Measurements from ENCODE around the gene TMEM86B.

TMEM86B gene

DNA sequence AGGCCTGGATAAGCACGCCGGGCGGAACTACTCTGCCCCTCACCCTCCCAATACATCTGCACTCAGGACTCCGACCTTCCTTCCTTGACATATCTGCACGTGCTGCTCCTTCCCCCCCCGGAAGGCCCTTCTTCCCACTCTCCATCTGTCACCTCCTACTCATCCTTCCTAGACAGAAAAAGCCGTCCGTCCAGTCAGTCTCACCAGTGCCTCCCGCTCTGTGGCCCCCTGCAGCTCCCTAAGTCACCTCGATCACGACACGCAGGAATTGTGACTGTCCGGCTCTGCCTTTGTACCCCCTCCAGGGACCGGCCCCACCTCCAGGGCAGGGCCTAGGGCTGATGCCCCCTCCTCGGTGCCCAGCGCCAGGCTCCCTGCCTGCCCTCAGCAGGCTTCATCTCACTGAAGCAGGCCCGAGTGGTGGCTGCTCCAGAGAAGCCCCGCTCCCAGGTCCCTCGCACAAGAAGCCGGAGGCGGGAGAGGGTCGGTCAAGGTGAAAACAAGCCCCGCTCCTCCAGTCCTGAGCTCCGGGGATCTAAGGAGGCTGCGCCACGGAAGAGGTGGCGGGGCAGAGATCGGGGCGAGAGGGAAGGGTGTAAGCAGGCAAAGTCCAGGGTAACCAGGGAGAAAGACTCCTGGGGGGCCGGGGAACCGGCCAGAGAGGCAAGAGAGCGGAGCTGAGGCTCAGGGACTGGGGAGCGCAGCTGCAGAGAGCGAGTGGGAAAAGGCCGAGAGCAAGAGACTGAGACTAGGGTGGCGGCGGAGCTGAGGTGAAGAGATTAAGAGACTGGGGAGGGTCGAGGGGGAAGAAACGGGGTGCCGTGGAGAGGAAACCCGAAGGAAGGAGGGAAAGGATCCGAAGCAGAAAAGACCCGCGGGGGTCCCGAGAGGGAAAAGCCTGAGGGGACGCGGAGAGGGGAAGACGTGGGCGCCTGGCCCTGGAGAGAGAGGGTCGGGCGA, 29.2 kb upstream of the TMEM86B start:
- DNase-seq, result peak in 3 of 56 donors; percentile 29 to 38 (median 34)

DNA sequence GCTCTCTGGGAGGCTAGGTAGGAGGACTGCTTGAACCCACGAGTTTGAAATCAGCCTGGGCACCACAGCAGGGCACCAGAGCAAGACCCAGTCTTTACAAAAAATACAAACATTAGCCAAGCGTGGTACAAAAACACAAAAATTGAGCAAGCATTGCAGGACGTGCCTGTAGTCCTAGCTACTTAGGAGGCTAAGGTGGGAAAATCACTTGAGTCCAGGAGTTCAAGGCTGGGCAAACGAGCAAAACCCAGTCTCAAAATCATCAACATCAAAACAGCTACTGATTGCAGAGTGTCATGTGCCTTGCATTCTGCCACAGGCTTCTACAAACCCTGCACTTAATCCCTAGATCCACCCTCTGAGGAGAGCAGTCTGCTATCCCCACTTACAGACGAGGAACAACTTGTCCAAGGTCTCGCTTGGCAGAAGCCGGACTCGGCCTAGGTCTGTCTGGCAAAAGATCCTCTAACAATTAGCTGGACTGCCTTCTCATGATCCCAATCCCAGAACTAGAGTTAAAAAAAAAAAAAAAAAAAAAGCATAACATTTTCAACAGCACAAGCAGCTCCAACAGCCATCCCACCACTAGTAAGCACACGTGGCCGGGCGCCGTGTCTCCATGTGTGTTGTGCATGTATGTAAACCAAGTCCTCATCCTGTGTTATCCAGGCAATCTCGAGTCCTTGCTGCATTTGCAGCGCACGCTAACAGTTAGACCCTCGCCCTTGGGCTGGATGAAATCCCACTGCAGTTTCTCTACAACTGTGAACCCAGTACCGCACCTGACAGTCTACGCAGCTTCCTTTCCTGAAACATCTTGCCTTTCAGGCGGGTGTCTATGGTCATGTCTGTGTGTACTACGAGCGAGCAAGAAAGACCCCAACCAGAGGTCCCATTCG, 28.2 kb upstream of the TMEM86B start:
- DNase-seq, result no peak

DNA sequence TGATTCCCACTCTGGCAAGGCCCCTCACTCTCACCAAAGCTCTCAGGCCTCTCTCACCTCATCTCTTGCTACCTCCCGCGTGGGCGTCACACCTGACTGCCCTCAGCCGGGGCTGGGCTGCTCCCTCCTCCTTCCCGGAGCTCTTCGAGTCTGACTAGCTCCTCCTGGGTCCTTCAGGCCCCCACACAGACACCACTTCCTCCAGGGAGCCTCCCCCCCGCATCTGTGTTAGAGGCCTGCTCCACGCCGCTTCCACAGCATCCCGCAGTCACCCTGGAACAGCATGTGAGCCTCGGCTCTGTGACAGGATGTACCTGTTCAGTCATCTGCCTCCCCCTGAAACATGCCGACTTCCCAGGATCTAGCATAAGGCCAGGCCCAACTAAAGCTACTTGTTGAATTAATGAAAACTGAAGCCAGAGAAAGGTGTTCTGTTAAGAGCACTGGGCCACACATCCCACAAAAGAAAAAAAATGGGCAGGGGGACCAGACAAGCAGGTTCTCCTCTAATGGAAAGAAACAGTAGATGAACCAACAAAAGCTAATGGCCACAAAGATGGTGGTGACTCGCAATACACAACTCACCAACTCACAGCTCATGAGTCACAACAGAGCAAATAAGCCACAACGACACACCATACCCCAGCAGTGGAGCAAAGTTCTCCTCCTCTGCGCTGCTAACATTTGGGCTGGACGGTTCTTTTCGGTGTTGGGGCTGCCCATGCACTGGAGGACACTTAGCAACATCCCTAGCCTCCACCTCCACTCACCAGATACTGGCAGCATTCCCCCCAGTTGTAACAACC, 27.3 kb upstream of the TMEM86B start:
- DNase-seq, result peak in 1 of 56 donors; percentile 18

DNA sequence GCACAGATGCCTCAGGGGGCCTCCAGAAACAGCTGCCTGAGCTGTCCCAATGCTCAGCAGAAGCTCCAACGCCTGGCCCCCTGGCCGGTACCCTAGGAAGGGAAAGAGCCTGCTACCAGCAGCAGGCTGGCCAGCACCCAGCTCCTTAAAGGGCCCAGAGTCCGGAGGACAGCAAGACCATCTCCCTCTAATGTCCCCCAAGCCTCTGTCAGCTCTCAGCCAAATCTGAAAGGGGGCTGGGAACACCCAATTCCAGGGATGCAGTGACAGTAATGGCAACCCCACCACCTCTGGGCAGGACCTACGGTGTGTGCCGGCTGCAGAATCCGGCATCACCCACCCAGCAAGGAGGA, 26.0 kb upstream of the TMEM86B start:
- peak in 1 of 56 donors; percentile 12 for DNase-seq

DNA sequence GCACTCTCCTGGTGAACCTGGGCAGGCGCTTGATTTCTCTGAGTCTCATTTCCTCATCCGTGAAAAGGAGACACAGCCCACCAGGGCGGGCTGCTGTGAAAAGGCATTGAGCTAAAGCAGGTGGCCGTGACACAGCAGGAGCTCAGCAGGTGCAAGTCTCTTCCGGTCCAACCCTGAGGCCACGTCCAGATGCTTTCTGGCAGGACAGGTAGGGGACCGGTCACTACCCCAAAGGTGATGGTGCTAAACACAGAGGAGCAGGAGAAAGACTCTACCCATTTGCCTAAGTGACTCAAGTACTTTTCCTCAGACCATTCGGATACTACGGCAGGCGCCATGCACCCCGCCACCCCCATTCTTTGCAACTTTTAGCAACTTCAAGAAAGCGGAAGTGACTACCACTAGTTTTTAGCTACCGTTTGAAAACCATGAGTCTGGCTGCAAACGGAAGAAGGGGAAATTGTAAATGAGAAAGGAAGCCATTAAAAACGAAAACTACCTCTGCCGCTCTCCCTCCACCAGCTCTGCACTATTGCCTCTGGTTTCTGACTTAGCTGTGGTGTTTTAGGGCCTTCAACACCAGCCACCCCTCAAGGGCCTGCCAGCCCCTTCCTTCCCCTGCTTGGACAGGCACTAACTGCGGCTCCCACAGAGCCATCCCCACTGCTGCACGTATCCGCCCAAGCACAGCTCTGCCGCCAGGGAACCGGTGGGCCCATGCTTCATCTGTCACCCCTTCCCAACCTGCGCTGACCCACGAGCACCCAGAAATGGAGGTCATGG, 25.5 kb upstream of the TMEM86B start:
- no peak for DNase-seq

DNA sequence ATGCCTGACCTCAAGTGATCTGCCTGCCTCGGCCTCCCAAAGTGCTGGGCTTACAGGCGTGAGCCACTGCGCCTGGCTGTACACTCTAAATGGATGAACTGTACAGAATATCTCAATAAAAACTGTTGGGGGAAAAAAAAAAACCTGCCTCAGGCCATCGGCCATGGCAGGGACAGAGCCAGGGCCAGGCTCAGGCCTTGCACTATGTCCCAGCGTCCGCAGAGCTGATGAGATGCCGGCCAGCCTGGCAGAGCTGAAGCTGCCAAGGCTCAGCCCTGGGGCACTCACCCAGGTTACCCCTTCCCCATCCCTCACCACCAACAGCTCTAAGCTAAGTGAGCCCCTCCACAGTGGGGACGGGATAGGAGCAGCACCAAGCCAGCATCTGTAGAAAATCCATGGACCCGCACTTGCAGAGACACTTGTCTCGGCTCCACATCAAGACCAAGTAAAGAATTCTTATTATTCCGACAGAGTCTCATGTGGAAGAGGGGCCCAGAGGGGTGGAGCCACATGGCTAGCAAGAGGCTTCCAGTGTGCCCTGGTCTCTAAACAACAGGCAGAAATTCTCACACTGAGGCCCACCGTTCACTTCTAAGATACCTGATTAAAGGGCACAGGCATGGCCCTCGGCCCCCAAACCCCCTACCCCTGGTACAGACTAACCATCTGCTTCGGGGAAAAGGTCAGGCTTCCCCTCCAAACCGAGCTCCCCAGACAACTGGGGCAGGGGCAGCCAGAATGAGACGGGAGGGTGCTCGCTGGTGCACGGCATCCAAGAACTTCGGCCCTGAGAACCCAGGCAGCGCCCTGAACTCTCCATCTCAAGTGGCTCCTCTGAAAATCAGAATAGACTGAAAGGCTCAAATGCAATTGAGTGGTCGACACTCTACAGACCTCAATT, 24.4 kb upstream of the TMEM86B start:
- no peak for DNase-seq

DNA sequence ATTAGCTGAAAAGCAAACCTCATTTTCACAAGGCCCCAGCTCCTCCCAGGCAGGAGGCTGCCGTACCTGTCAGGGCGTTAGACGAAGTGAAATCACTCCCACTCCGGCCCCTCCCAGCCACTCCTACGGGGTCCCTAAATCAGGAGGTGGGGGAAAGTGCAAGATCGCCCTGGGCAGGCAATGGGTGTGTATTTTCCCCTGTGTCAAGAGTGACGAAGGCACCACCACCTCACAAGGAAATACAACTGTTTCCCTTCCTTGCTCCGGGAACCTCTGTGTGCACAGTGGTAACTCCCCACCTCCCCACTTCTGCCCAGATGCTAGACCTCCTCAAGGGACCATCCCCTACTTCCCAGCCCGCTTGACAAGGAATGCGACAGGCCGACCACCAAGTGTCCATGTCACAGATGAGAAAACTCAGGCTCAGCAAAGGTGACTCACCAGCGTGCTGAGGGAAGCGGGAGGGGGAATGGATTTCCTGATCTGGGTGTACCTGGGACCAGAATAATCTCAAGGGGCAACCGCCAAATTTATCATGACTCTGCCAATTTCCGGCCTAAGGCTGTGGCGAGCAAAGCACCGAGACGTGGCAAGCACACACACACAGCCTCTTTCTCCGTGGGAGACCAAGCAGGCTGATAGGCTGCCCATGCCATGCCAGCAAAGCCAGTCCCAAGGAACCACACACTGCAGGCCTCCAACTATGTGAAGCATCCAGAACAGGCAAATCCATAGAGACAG, 22.9 kb upstream of the TMEM86B start:
- peak in 3 of 56 donors; percentile 6 to 23 (median 17) for DNase-seq

DNA sequence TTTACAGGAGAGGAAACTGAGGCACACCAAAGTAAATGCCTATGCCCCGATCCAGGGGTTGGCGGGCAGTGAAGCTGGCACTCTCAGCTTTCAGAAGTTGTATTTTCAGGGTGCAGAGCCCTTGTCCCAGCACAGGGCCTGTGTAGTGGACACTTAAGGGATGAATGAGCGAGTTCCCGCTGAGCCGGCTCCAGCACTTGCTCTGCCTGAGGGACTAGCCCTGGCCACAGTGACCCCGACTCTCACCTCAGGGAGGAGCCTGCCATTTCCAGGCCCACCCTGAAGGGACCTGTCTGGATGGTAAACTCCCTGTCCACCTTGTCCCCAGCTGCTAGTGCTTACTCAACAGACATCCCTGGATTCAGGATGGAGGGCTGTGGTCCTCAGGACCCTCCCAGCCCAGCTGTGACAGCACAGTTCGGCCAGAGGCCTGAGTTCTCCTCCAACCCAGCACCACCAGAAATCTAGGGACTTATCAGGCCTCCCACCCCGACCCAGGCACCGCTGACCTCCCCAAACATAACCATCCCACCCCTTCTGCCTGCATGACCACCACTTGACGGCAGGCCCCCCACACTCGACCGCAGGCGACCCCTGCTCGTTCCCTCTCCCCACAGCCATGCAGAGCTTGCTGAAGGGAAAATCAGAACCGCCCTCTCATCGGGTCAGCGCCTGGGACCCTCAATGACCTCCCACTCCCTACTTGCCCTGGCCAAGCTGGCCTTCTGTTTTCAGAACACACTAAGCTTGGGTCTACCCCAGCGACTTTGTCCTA, 21.9 kb upstream of the TMEM86B start:
- DNase-seq, result no peak

DNA sequence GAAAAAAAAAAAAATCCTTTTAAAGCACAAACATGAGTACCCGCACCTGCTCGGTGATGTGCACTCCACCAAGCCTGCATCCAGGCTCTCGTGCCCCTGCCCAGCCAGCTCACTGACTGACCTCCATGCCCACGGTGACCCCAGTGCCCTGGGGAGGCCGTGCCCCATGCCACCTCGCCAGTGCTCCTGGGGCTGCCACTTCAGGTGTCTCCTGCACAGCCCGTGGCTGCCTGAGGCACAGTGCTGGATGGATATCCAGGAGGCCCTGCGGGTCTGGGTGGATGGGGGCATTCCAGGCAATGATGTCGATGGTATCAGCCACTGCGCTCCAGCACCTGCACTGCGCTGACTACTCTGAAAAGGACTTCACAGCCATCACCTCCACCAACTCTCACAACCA, 21.3 kb upstream of the TMEM86B start:
- no peak for DNase-seq

DNA sequence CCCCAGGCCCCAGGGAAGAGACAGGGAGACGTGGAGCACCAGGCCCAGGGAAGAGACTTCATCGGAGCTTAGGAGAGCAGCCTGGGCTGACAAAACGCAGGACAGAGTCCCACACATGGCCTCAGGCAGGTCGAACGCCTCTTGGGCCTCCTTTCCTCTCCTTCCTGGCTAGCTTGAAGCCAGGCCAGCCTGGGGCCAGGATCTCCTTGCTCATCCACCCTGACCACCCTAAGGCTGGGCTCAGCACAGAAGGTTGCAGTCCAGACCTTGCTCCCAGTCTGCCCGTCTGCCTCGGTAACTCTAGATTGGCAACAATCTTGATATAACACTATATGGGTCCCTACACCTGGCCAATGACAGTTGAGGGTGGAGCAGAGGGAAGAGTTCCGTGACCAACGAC, 20.1 kb upstream of the TMEM86B start:
- no peak for DNase-seq

DNA sequence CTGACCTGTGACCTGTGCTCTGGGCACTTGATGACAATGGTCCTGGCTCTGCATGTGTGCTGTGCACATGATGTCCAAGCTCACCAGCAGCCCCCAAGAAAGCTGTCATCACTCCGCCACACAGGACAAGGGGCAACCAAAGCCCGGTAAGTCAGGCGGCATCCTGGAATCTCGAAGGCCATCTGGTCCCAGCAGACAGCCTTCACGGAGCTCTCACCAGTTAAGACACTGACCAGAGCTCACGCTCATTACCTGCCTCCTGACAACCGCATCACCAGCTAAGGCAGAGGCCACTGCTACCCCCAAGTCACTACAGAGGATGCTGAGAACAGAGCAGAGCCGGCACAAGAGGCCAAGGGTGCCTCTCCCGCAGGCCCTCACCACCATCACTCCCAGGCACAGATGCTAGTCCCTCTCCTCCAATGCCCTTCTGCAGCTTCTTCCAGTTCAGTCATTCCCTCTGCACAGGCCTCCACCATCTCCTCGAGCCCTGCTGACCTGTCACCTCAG, 19.7 kb upstream of the TMEM86B start:
- no peak for DNase-seq

DNA sequence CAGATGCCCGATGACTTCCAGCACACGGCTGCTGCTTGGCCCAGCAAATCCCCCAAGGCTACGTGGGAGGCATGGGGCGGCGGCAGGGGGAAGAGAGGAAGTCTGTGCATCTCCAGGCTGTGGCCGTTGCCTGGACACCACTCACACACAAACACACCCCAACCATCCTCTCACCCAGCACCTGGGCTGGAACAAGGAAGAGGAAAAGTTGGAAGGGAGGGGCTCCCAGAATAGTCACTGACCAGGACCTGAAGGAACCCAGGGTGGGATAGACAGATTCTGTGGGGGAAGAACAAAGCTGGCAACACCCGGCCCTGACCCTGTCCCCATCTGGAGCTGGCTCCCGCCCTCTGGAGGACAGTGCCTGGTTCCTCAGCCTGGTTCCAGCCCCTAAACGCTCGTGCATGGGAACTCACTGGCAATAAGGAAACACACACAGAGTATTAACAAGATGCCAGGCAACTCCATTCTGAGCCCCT, 19.1 kb upstream of the TMEM86B start:
- DNase-seq, result no peak

DNA sequence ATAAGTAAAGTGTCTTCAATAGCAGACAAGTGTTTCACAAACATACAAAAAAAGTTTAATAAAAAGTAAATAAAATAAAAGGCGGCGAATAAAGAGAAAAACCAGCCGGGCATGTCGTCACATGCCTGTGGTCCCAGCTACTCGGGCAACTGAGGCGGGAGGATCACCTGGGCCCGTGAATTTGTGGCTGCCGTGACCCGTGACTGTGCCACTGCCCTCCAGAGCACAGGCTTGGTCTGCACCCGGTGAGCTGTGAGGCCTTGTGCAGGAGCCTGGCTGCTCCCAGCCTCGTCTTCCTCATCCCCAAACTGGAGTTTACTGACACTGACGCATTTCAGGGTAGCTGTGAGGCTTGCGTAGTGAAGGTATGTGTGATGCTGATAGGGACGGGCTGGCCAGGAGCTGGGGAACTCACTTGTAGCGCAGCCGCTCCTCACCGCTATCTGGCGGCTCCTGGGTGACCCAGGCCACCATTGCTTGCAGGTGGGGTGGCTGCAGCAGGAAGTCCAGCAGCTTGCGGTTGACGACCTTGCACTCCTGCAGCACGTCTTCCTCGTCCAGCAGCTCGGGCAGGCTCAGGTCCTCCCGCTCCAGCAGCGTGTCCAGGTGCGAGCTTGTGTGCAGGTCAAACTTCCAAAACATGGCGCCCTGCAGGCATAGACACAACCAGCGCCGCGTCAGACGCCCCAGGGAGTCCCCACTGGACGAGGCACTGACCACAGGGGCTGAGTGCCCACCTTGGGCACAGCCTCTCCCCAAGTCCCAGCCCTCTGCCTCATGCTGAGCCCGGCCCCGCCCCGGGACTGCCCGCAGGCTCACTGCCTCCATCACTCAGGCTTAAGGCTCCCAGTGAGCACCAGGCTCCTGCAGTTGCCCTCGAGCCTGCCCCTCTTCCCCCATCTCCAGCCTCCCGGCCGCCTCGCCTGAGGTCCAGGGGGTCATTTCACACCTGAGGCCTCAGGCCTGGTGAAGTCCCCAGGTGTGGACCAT, 18.2 kb upstream of the TMEM86B start:
- no peak for DNase-seq

DNA sequence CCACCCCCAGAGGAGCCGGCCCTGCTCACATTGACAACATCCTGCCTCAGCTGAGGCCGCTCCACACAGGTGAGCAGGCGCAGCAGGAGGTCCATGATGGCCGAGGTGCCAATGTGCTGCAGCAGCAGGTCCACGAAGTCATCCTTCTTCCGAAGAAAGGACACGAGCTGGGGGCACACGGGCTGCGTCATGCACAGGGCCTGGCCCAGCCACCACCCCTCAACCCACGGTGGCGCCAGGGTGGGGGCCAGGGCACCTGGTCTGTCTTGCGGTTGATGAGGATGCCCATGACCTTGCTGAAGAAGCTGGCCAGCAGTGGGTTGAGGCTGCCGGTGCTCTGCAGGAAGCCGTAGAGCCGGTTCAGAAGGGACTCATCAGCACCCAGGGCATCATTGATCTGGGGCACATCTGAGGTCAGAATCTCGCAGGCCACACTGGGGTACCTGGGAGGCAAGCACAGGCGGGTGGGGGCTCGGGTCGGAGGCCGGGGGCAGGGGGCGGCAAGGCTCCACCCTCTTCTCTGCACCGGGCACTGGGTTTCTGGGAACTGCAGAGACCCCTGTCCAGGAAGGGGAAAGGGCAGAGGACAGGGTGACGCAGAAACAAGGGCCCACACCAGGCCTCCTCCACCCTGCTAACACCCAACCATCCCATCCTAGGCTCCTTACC, 16.8 kb upstream of the TMEM86B start:
- DNase-seq, result no peak

DNA sequence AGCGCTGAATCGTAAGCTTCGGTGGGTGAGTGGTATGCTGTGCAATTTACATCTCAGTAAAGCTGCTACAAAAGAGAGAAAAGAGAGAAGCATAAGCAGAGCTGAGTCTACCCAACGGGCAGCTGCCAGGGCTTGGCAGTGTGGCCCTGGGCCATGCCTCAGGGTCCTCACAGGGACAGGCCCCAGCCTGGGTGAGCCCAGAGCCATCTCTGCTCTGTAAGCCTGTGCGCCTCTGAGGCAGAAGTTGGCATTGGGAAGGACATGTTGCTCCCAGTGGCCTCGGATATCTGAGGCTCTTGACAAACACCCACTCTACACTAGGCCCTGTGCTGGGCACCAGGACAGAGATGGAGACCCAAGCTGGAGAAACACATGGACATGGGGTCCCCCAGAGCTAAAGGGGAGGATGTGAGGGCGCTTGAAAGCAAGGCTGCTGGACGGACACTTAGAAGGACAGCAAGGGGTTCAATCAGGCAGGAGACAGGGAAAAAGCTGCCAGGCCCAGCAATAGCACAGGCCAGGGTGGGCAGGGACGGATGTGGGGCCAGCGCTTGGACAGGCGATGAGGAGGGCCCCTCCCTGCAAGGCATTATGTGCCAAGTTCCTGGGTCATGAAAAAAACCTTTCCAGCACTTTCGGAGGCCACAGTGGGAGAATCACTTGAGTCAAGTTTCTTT, 15.6 kb upstream of the TMEM86B start:
- DNase-seq, result no peak
